Upper lobe of left lung (tissue), 4 donors: Measurements from ENCODE around the gene GPC1.

Experiments used
- CTCF ChIP-seq, 6 experiments: fragments of 450-650 bp in 4 of 6; fragments of 200-600 bp in 2 of 6; sonication (generic) in 2 of 6; IDR thresholded peaks; one replicate each; pipeline ENCODE4 v1.5.1; 2016 to 2019; ENCODE audit warnings: antibody characterized with exemption in 6 of 6
- EP300 ChIP-seq, 4 donors: sonication (generic); formaldehyde crosslinking; IDR thresholded peaks; one replicate each; pipeline ENCODE4 v1.5.1; 2017; ENCODE audit warnings: antibody characterized with exemption in 4 of 4, control low read depth in 2 of 4

- TF ChIP-seq CTCF (IDR thresholded peaks at IDR 0.05) (no peak), EP300 (IDR thresholded peaks at IDR 0.05) (no peak)
These were observed 22.3 kb upstream of the GPC1 start for GRCh38 chr2:240412975-240413812.
